Neural cell (in vitro differentiated cells): ENCODE results near the gene DSEL. TPM values are rescaled to one million over a fixed set of nuclear protein-coding genes. Genes with fewer than 3 reads are reported as not detected.

Source experiments
- H2AFZ ChIP-seq: fragments of 200-600, 300-800 bp; sonication (generic), shearing (Covaris generic); 2 replicates; pipeline ENCODE4 v1.6.0; 2014; ENCODE audit warnings: low read depth, mild to moderate bottlenecking, antibody characterized with exemption, low read length, moderate library complexity
- H3F3A ChIP-seq: fragments of 200-600 bp; shearing (Covaris generic); 2 replicates; pipeline ENCODE4 v1.6.1; 2016; ENCODE audit warnings: mild to moderate bottlenecking, moderate library complexity, mixed read lengths, antibody characterized with exemption, low read length; ENCODE audit not compliant: insufficient read depth, poor library complexity, severe bottlenecking
- H3K27ac ChIP-seq: fragments of 200-600, 300-800 bp; sonication (generic), shearing (Covaris generic); 2 replicates; pipeline ENCODE4 v1.5.1; 2014; ENCODE audit warnings: mild to moderate bottlenecking, low read length, moderate library complexity
- H3K27me3 ChIP-seq: fragments of 300-800, 200-600 bp; sonication (generic), shearing (Covaris generic); 2 replicates; pipeline ENCODE4 v1.6.0; 2014; ENCODE audit warnings: mild to moderate bottlenecking, low read depth, low read length, moderate library complexity; ENCODE audit not compliant: insufficient read depth
- H3K36me3 ChIP-seq: fragments of 300-800, 200-600 bp; sonication (generic), shearing (Covaris generic); 2 replicates; pipeline ENCODE4 v1.5.1; 2014; ENCODE audit warnings: mild to moderate bottlenecking, antibody characterized with exemption, low read length, moderate library complexity; ENCODE audit not compliant: insufficient read depth
- H3K4me2 ChIP-seq: fragments of 300-800, 200-600 bp; sonication (generic), shearing (Covaris generic); 2 replicates; pipeline ENCODE4 v1.6.0; 2014; ENCODE audit warnings: mild to moderate bottlenecking, low read length
- H3K4me3 ChIP-seq: fragments of 300-800, 200-600 bp; sonication (generic), shearing (Covaris generic); 2 replicates; pipeline ENCODE4 v1.5.1; 2014; ENCODE audit warnings: mild to moderate bottlenecking, low read length, moderate library complexity
- H3K79me2 ChIP-seq: fragments of 200-600 bp; shearing (Covaris generic); replicated peaks from 2 replicates; pipeline ENCODE4 v1.6.0; 2014; ENCODE audit warnings: mild to moderate bottlenecking, low read length, moderate library complexity; ENCODE audit not compliant: insufficient read depth
- H3K9ac ChIP-seq: fragments of 300-800, 200-600 bp; sonication (generic), shearing (Covaris generic); 2 replicates; pipeline ENCODE4 v1.6.1; 2016; ENCODE audit warnings: mild to moderate bottlenecking, low read length, mixed read lengths
- H3K9me2 ChIP-seq: fragments of 200-600 bp; shearing (Covaris generic); 2 replicates; pipeline ENCODE4 v1.6.1; 2016; ENCODE audit warnings: mild to moderate bottlenecking, low read length, mixed read lengths; ENCODE audit not compliant: insufficient read depth
- H3K9me3 ChIP-seq: fragments of 200-600, 300-800 bp; sonication (generic), shearing (Covaris generic); 2 replicates; pipeline ENCODE4 v1.6.1; 2016; ENCODE audit warnings: mild to moderate bottlenecking, mixed run types, low read length, moderate library complexity, mixed read lengths
- H4K20me1 ChIP-seq: fragments of 200-600 bp; shearing (Covaris generic); 2 replicates; pipeline ENCODE4 v1.6.1; 2016; ENCODE audit warnings: mild to moderate bottlenecking, mixed run types; ENCODE audit not compliant: insufficient read depth
- EP300 ChIP-seq: fragments of 450-650 bp; conservative IDR thresholded peaks from 2 replicates; pipeline ENCODE4 v1.6.1; 2014; ENCODE audit warnings: antibody characterized with exemption, mild to moderate bottlenecking, moderate library complexity; ENCODE audit not compliant: poor library complexity, severe bottlenecking
- EZH2 ChIP-seq: fragments of 200-600, 300-800 bp; shearing (Covaris generic), sonication (generic); IDR thresholded peaks from 2 replicates; pipeline ENCODE4 v1.6.1; 2014; ENCODE audit warnings: antibody characterized with exemption, low read length, borderline replicate concordance, mild to moderate bottlenecking; ENCODE audit not compliant: insufficient read depth, poor library complexity, severe bottlenecking
- MXI1 ChIP-seq: fragments of 450-650 bp; conservative IDR thresholded peaks from 2 replicates; pipeline ENCODE4 v1.6.1; 2014; ENCODE audit warnings: antibody characterized with exemption, mild to moderate bottlenecking; ENCODE audit not compliant: poor library complexity, severe bottlenecking
- POLR2AphosphoS5 ChIP-seq: IDR thresholded peaks from 2 replicates; pipeline ENCODE4 v1.6.1; 2012
- RAD21 ChIP-seq: fragments of 450-650 bp; conservative IDR thresholded peaks from 2 replicates; pipeline ENCODE4 v1.6.1; 2014; ENCODE audit warnings: antibody characterized with exemption, mild to moderate bottlenecking, moderate library complexity
- SMC3 ChIP-seq: fragments of 450-650 bp; conservative IDR thresholded peaks from 2 replicates; pipeline ENCODE4 v1.6.1; 2014; ENCODE audit warnings: antibody characterized with exemption, mild to moderate bottlenecking, moderate library complexity; ENCODE audit not compliant: poor library complexity
- TAF1 ChIP-seq: IDR thresholded peaks from 2 replicates; pipeline ENCODE4 v1.6.1; 2012; ENCODE audit warnings: low read depth
- polyA plus RNA-seq: library from polyadenylated mRNA; depleted of rRNA; stranded (reverse); fragments of >200 nt; gene quantifications from 2 replicates; pipeline ENCODE4 v1.2.3, GENCODE V29; 2014
- TF ChIP-seq, protein P1 (sequence below): IDR thresholded peaks from 2 replicates; pipeline ENCODE4 v1.6.1; 2012; ENCODE audit warnings: borderline replicate concordance
- TF ChIP-seq, protein P2 (sequence below): fragments of 450-650 bp; IDR thresholded peaks from 2 replicates; pipeline ENCODE4 v1.5.1; 2014; ENCODE audit warnings: antibody characterized with exemption, mild to moderate bottlenecking, moderate library complexity; ENCODE audit not compliant: poor library complexity, severe bottlenecking

The DSEL gene
- polyA plus RNA-seq, 1 donor from 2014 or later, result 31.2 TPM

DNA sequence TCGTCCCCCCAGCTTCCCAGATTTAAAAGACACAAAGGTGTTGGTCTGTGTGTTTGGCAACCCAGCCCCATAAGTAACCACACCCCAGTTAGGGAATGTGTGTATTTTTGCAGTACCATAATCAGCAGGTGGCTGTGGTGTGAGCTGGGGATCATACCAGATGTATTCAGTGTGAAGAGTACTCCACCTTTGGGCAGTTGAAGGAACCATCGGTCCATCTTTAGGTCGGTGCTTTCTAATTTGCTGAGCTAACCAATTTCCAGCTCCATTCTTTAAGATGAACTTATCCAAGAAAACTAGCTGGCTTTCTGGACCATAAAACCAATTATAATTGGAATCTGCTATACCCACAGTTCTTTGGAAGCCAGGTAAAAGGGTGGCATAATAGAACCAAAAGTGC lies 3.2 kb downstream of the DSEL start:
- Histone ChIP-seq H3K27me3 (no peaks in the 10 kb centered on the region), H3K9me3 (no peaks in the 10 kb centered on the region), H3K27ac (peak overlapping the region; percentile 69), H3K36me3 (peaks cover 8% of the 10 kb centered on the region), H3K9ac (no peak overlapping the region), H3F3A (peaks cover 3% of the 10 kb centered on the region), H3K79me2 (peaks cover 72% of the 10 kb centered on the region), H2AFZ (no peak overlapping the region), H3K9me2 (no peaks in the 10 kb centered on the region), H3K4me2 (peak overlapping the region; percentile 88), H3K4me3 (peak overlapping the region; percentile 87), H4K20me1 (no peaks in the 10 kb centered on the region)
- no peak for TF ChIP-seq RAD21
- TF ChIP-seq TAF1, result no peak
- no peak for TF ChIP-seq EP300
- no peak for TF ChIP-seq POLR2AphosphoS5
- TF ChIP-seq MXI1, result no peak
- TF ChIP-seq, protein P1, sequence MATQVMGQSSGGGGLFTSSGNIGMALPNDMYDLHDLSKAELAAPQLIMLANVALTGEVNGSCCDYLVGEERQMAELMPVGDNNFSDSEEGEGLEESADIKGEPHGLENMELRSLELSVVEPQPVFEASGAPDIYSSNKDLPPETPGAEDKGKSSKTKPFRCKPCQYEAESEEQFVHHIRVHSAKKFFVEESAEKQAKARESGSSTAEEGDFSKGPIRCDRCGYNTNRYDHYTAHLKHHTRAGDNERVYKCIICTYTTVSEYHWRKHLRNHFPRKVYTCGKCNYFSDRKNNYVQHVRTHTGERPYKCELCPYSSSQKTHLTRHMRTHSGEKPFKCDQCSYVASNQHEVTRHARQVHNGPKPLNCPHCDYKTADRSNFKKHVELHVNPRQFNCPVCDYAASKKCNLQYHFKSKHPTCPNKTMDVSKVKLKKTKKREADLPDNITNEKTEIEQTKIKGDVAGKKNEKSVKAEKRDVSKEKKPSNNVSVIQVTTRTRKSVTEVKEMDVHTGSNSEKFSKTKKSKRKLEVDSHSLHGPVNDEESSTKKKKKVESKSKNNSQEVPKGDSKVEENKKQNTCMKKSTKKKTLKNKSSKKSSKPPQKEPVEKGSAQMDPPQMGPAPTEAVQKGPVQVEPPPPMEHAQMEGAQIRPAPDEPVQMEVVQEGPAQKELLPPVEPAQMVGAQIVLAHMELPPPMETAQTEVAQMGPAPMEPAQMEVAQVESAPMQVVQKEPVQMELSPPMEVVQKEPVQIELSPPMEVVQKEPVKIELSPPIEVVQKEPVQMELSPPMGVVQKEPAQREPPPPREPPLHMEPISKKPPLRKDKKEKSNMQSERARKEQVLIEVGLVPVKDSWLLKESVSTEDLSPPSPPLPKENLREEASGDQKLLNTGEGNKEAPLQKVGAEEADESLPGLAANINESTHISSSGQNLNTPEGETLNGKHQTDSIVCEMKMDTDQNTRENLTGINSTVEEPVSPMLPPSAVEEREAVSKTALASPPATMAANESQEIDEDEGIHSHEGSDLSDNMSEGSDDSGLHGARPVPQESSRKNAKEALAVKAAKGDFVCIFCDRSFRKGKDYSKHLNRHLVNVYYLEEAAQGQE, result no peak
- no peak for TF ChIP-seq EZH2
- TF ChIP-seq, protein P2, sequence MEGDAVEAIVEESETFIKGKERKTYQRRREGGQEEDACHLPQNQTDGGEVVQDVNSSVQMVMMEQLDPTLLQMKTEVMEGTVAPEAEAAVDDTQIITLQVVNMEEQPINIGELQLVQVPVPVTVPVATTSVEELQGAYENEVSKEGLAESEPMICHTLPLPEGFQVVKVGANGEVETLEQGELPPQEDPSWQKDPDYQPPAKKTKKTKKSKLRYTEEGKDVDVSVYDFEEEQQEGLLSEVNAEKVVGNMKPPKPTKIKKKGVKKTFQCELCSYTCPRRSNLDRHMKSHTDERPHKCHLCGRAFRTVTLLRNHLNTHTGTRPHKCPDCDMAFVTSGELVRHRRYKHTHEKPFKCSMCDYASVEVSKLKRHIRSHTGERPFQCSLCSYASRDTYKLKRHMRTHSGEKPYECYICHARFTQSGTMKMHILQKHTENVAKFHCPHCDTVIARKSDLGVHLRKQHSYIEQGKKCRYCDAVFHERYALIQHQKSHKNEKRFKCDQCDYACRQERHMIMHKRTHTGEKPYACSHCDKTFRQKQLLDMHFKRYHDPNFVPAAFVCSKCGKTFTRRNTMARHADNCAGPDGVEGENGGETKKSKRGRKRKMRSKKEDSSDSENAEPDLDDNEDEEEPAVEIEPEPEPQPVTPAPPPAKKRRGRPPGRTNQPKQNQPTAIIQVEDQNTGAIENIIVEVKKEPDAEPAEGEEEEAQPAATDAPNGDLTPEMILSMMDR, result no peak
- no peak for TF ChIP-seq SMC3

- Histone ChIP-seq H3K9ac (no peak overlapping the region), H3K9me3 (no peaks in the 10 kb centered on the region), H3K4me2 (peak overlapping the region; percentile 88), H3K4me3 (peak overlapping the region; percentile 87), H3K27me3 (no peaks in the 10 kb centered on the region), H3K27ac (no peak overlapping the region), H2AFZ (no peak overlapping the region), H3K36me3 (peaks cover 8% of the 10 kb centered on the region), H3K79me2 (peaks cover 85% of the 10 kb centered on the region), H3K9me2 (no peaks in the 10 kb centered on the region), H3F3A (peaks cover 3% of the 10 kb centered on the region), H4K20me1 (no peaks in the 10 kb centered on the region)
- TF ChIP-seq MXI1 (no peak), POLR2AphosphoS5 (no peak), EZH2 (no peak), SMC3 (no peak), RAD21 (no peak), EP300 (no peak), TAF1 (no peak)
- TF ChIP-seq, protein P1, result no peak
- TF ChIP-seq, protein P2, result no peak
Measured at GRCh38 chr18:67511840-67512239, 4.7 kb downstream of the DSEL start.
